Ectodermal cell (in vitro differentiated cells): ENCODE data around the gene ARPC1B.
"Not testable (repeated sequence)": the region's sequence is repeated elsewhere in the genome, so short reads cannot be mapped to it uniquely, and the experiment has no call there.

ENCODE experiments used
- H3K27ac ChIP-seq: 2 replicates; pipeline ENCODE4 v1.7.0; 2013; ENCODE audit warnings: mild to moderate bottlenecking, low read depth, low read length; ENCODE audit not compliant: insufficient read depth, poor library complexity, severe bottlenecking
- H3K27me3 ChIP-seq: 2 replicates; pipeline ENCODE4 v1.7.0; 2013; ENCODE audit warnings: mild to moderate bottlenecking, low read length; ENCODE audit not compliant: insufficient read depth, control insufficient read depth, poor library complexity, severe bottlenecking
- H3K36me3 ChIP-seq: one replicate; pipeline ENCODE4 v1.7.0; 2013; ENCODE audit warnings: low read length; ENCODE audit not compliant: control insufficient read depth, insufficient read depth
- H3K4me1 ChIP-seq: one replicate; pipeline ENCODE4 v1.7.0; 2013; ENCODE audit warnings: low read length; ENCODE audit not compliant: control insufficient read depth, insufficient read depth
- H3K4me3 ChIP-seq: 2 replicates; pipeline ENCODE4 v1.7.0; 2013; ENCODE audit warnings: low read depth, low read length, control low read depth; ENCODE audit not compliant: insufficient read depth
- H3K9me3 ChIP-seq: 2 replicates; pipeline ENCODE4 v1.7.0; 2013; ENCODE audit warnings: mild to moderate bottlenecking, low read length, moderate library complexity; ENCODE audit not compliant: control insufficient read depth
- WGBS, 2 experiments: methylation state at CpG; one replicate each; pipeline ENCODE4 v1.1.7; 2013; ENCODE audit warnings: missing lambda C conversion rate in 2 of 2; 5-methylcytosine and 5-hydroxymethylcytosine counted together

The ARPC1B gene

GRCh38 chr7:99368750-99369389, 5.7 kb upstream of the ARPC1B start:
- Histone ChIP-seq H3K27ac (no peak overlapping the region), H3K36me3 (peaks cover 17% of the 10 kb centered on the region), H3K9me3 (no peaks in the 10 kb centered on the region), H3K27me3 (no peaks in the 10 kb centered on the region), H3K4me1 (peaks cover 7% of the 10 kb centered on the region), H3K4me3 (no peak overlapping the region)
- 83 to 85% methylated on average over 13 of the region's 13 CpGs for WGBS, 2 experiments

GRCh38 chr7:99369767-99370391, 4.7 kb upstream of the ARPC1B start:
- no peak overlapping the region for H3K4me3 ChIP-seq
- peaks cover 7% of the 10 kb centered on the region for H3K4me1 ChIP-seq
- H3K27me3 ChIP-seq = no peaks in the 10 kb centered on the region
- peaks cover 8% of the 10 kb centered on the region for H3K36me3 ChIP-seq
- whole genome bisulfite sequencing, 2 experiments = 89 to 90% methylated on average over 9 of the region's 9 CpGs
- no peaks in the 10 kb centered on the region for H3K9me3 ChIP-seq
- H3K27ac ChIP-seq = no peak overlapping the region

DNA sequence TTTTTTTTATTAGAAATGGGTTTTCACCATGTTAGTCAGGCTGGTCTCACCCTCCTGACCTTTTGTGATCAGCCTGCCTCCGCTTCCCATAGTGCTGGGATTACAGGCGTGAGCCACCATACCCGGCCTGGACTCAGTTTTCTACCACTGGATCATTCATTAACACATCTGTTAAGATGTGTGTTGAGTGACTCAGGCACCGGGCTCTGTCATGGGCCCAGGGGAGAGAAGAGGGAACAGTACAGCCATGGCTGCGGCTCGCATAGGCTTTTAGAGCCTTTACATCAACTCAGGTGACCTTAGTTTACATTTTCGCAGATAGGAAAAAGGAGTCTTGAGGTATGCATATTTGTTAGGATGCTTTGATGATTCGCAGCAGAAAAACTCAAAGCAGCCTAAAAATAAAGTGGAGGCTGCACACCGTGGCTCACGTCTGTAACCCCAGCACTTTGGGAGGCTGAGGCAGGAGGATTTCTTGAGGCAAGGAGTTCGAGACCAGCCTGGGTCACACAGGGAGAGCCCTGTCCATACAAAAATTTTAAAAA, 3.1 kb upstream of the ARPC1B start:
- no peaks in the 10 kb centered on the region for H3K9me3 ChIP-seq
- H3K27me3 ChIP-seq = no peaks in the 10 kb centered on the region
- H3K4me3 ChIP-seq = no peak overlapping the region
- no peak overlapping the region for H3K27ac ChIP-seq
- WGBS, 2 experiments = 94 to 95% methylated on average over 11 of the region's 11 CpGs
- peaks cover 5% of the 10 kb centered on the region for H3K36me3 ChIP-seq
- H3K4me1 ChIP-seq = peaks cover 4% of the 10 kb centered on the region

GRCh38 chr7:99372275-99373090, 2.0 kb upstream of the ARPC1B start:
- Histone ChIP-seq H3K4me3 (no peak overlapping the region), H3K4me1 (no peaks in the 10 kb centered on the region), H3K36me3 (no peaks in the 10 kb centered on the region), H3K9me3 (no peaks in the 10 kb centered on the region), H3K27ac (no peak overlapping the region), H3K27me3 (no peaks in the 10 kb centered on the region)
- WGBS, 2 experiments = 82% methylated on average over 21 of the region's 21 CpGs

DNA sequence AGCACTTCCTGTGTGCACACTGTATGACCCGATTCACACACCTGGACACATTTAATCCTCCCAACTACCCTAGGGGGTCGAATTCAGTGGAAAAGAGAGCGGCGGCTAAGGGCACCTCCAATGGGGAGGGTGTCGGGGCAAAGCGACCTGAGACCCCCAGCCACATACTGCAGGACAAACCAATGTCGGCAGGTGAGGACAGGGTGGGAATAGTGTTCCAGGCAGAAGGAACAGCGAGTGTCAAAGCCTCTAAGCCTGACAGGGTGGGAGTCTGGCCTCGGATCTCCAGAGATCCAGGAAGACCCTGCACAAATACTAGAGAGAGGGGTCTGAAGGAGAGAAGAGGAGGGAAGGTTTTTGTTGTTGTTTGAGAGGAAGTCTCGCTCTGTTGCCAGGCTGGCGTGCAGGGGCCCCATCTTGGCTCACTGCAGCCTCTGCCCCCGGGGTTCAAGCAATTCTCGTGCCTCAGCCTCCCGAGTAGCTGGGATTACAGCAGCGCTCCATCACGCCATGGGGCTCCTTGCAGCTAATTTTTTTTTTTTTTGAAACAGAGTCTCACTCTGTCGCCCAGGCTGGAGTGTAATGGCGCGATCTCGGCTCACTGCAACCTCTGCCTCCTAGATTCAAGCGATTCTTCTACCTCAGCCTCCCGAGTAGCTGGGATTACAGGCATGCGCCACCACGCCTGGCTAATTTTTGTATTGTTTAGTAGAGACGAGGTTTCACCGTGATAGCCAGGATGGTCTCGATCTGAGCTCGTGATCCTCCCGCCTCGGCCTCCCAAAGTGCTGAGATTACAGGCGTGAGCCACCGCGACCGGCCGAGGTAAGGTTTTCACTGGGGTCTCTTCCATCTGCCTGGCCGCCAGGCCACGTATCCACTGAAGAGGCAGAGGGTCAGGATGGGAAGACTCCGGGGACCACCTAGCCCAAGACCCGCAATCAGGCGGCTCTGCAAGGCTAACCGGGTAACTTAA, 1.2 kb upstream of the ARPC1B start:
- Histone ChIP-seq H3K27ac (no peak overlapping the region), H3K4me1 (no peaks in the 10 kb centered on the region), H3K9me3 (no peaks in the 10 kb centered on the region), H3K27me3 (no peaks in the 10 kb centered on the region), H3K36me3 (no peaks in the 10 kb centered on the region), H3K4me3 (peak overlapping the region; percentile 71)
- WGBS, 2 experiments = 86 to 87% methylated on average over 41 of the region's 41 CpGs

DNA sequence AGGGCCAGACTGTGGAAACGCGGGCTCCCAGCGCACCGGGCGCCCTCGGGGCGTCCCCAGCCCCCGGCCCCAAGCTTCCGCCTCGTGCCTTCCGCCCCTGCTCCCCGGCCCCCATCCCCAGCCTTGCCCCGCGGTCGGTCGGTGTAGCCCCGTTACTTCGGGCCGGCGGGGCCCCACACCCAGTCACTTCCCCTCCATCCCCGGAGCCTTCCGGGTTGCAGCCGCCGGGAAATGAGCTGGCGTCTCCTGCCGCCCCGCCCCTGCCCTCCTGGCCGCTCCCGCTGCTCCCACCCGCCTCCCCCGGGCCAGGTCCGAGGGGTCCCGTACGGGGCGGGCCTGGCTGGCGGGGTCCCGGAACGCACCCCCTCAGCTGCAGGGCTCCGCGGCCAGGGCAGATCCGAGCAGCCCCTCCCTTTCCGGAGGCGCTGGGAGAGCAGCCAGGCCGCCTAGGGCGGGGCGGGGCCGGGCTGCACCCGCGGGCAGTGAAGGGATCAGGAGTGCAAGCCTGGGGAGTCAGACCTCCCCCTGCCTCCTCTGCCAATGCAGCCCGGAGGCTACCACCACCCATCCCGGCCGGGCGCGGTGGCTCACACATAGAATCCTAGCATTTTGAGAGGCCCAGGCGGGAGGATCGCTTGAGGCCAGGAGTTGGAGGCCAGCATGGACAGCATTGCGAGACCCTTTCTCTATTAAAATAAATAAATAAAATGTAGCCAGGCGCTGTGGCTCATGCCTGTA, 709 bp downstream of the ARPC1B start:
- no peak overlapping the region for H3K27ac ChIP-seq
- no peaks in the 10 kb centered on the region for H3K36me3 ChIP-seq
- peak overlapping the region; percentile 71 for H3K4me3 ChIP-seq
- H3K9me3 ChIP-seq = no peaks in the 10 kb centered on the region
- H3K4me1 ChIP-seq = no peaks in the 10 kb centered on the region
- no peaks in the 10 kb centered on the region for H3K27me3 ChIP-seq
- 6 to 8% methylated on average over 58 of the region's 58 CpGs for WGBS, 2 experiments

DNA sequence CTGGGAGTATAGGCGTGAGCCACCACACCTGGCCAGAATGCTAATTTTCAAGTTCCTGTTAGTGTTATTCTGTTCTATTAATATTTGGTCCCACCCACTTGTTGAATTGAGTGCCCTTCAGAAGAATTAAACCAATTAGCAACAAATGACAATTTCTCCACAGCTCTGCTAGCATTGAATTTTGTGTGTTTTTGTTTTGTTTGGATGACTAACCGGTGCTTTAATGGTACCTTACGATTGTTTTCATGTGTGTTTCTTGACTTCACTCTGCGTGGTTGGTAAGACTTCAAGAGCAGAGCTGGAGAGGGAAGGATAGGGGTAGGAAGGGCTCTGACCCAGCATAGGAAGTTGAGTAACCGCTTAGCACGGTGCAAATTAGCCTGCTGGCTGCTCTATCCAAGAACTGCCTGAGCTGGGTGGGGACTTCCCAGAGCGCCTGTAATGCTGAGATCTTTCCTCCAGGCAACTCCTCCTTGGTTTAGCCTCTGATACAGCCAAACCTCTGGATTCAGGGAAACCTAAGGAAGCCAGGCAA, 4.6 kb downstream of the ARPC1B start:
- 86 to 90% methylated on average over 7 of the region's 7 CpGs for WGBS, 2 experiments
- H3K36me3 ChIP-seq = no peaks in the 10 kb centered on the region
- no peaks in the 10 kb centered on the region for H3K4me1 ChIP-seq
- H3K27me3 ChIP-seq = no peaks in the 10 kb centered on the region
- H3K27ac ChIP-seq = no peak overlapping the region
- no peaks in the 10 kb centered on the region for H3K9me3 ChIP-seq
- H3K4me3 ChIP-seq = no peak overlapping the region

GRCh38 chr7:99379693-99380031, 5.1 kb downstream of the ARPC1B start:
- H3K36me3 ChIP-seq, H3K27ac ChIP-seq, H3K4me3 ChIP-seq, H3K27me3 ChIP-seq, H3K4me1 ChIP-seq, H3K9me3 ChIP-seq: not testable (repeated sequence)
- 91 to 95% methylated on average over 7 of the region's 7 CpGs for WGBS, 2 experiments
